Parathyroid adenoma (tissue), 2 donors: ENCODE data around the gene TDRD15.

Source experiments
- H2AFZ ChIP-seq: fragments of 300-600 bp; sonication (generic); one replicate; pipeline ENCODE4 v1.7.0; 2017; ENCODE audit warnings: antibody characterized with exemption, mild to moderate bottlenecking
- H3K27ac ChIP-seq: fragments of 300-600 bp; sonication (generic); one replicate; pipeline ENCODE4 v1.7.0; 2017
- H3K27me3 ChIP-seq: fragments of 300-600 bp; sonication (generic); one replicate; pipeline ENCODE4 v1.7.0; 2017; ENCODE audit warnings: low read length; ENCODE audit not compliant: control insufficient read depth, insufficient read depth
- H3K36me3 ChIP-seq: fragments of 300-600 bp; sonication (generic); one replicate; pipeline ENCODE4 v1.7.0; 2017; ENCODE audit warnings: low read length; ENCODE audit not compliant: control insufficient read depth, insufficient read depth
- H3K4me1 ChIP-seq: fragments of 300-600 bp; sonication (generic); one replicate; pipeline ENCODE4 v1.7.0; 2017; ENCODE audit warnings: control low read depth
- H3K4me2 ChIP-seq: fragments of 300-600 bp; sonication (generic); one replicate; pipeline ENCODE4 v1.7.0; 2017; ENCODE audit warnings: low read length
- H3K4me3 ChIP-seq: fragments of 300-600 bp; sonication (generic); one replicate; pipeline ENCODE4 v1.7.0; 2017; ENCODE audit warnings: low read depth, low read length
- H3K79me2 ChIP-seq: fragments of 300-600 bp; sonication (generic); one replicate; pipeline ENCODE4 v1.7.0; 2017; ENCODE audit warnings: control low read depth
- H3K9ac ChIP-seq: fragments of 300-600 bp; sonication (generic); one replicate; pipeline ENCODE4 v1.7.0; 2017; ENCODE audit warnings: mild to moderate bottlenecking
- H3K9me3 ChIP-seq: fragments of 300-600 bp; sonication (generic); one replicate; pipeline ENCODE4 v1.7.0; 2017; ENCODE audit warnings: low read length; ENCODE audit not compliant: control insufficient read depth
- CTCF ChIP-seq: fragments of 300-600 bp; sonication (generic); IDR thresholded peaks from one replicate; pipeline ENCODE4 v1.7.0; 2017; ENCODE audit warnings: antibody characterized with exemption, mild to moderate bottlenecking
- donor health status: primary hyperparathyroidism.

The TDRD15 gene

DNA sequence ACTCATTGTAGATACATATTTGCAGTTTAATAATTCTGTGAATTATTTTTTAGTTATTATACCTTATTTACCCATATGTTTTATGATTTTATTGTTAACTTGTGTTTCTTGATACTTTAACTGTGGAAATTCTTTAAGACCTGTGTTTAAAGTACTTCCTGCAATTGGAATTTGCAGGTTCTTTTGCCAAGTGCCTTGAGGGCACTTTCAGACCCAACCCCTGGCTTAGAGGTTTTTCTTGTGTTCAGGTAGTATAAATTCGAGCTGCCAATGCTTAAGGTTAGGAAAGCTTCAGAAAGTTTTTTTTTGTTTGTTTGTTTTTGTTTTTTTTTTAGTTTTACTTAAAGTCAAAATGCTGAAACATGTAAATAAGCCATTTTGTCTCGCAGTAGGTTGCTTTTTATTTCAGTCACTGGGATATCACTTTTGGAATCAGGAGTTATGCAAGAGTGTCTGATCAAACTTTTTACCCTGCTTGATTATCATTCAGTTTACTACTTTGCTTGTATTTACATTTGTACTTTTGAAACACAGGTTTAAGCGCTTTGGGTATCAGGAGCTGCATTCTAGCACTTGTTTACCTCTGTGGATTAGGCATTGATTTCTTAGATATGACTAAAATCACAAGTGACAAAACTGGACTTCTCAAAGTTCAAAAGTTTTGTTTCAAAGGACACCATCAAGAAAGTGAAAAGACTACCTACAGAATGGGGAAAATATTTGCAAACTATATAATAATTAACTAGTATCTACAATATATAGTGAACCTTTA is 31.8 kb downstream of the TDRD15 start:
- no peak for TF ChIP-seq CTCF
- Histone ChIP-seq H3K27ac (no peak overlapping the region), H3K79me2 (no peaks in the 10 kb centered on the region), H3K27me3 (no peaks in the 10 kb centered on the region), H3K4me2 (no peak overlapping the region), H3K9me3 (no peaks in the 10 kb centered on the region), H3K4me1 (no peaks in the 10 kb centered on the region), H3K36me3 (no peaks in the 10 kb centered on the region), H3K4me3 (no peak overlapping the region), H2AFZ (no peak overlapping the region), H3K9ac (no peak overlapping the region)

DNA sequence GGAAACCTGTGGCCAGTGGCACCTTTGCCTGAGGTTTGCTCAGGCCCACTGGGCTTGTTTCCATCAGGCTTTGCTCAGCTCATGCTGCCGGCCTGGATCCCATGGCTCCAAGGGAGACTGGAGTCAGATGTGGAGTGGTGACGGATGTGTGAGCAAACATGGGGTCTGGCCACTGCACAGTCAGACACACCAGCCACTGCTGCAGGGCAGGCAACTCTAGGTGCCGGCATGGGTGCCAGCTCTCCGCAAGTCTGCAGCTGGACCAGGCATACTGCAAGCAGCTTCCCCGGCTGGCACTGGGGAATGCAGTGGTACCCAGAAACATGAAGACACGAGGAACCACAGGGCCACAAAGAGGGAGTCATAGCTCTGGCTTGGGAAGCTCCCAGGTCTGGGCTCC is 37.4 kb downstream of the TDRD15 start:
- no peak overlapping the region for H3K27ac ChIP-seq
- H3K4me3 ChIP-seq, result no peak overlapping the region
- no peak for TF ChIP-seq CTCF
- no peaks in the 10 kb centered on the region for H3K9me3 ChIP-seq
- H3K4me1 ChIP-seq, result no peaks in the 10 kb centered on the region
- no peak overlapping the region for H3K4me2 ChIP-seq
- H3K9ac ChIP-seq, result no peak overlapping the region
- no peak overlapping the region for H2AFZ ChIP-seq
- H3K36me3 ChIP-seq, result no peaks in the 10 kb centered on the region
- no peaks in the 10 kb centered on the region for H3K27me3 ChIP-seq
- H3K79me2 ChIP-seq, result no peaks in the 10 kb centered on the region

DNA sequence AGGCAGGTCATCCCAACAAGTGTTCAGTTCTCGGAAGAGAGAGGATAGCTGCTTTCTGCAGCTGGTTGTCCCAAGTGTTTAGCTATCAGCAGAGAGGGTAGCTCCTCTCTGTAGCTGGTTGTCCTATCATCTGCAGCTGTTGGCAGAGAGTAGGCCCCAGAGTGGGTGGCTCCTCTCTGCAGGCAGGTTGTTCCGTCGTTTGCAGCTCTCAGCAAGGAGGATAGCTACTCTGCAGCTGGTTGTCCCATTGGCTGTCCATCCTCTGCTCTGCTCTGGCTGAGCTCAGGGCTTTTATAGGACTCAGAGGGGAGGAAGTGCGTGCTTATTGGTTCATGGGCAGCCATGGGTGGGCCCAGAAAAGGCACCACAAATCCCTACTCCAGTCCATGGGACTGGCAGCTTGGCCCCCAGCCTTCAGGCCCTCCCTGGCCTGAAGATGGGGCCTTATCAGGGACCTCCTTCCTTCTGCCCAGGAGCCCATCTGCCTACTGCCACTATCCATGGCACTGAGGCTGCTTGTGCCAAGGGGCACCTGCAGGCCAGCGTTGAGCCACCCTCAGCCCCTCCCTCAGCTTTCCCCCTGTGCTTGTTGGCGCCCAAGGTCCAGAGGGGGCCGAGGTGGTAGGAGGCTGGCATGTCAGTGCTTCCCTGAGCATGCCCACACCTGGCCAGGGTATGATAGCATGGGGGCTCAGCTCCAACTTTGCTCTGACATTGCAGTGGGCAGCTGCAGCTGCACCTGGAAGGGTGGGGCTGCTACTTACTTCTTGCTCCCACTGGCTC is 38.3 kb downstream of the TDRD15 start:
- no peaks in the 10 kb centered on the region for H3K4me1 ChIP-seq
- H3K4me2 ChIP-seq, result no peak overlapping the region
- H3K27me3 ChIP-seq, result no peaks in the 10 kb centered on the region
- H3K79me2 ChIP-seq, result no peaks in the 10 kb centered on the region
- H2AFZ ChIP-seq, result no peak overlapping the region
- no peaks in the 10 kb centered on the region for H3K36me3 ChIP-seq
- TF ChIP-seq CTCF, result no peak
- no peak overlapping the region for H3K9ac ChIP-seq
- H3K9me3 ChIP-seq, result no peaks in the 10 kb centered on the region
- no peak overlapping the region for H3K4me3 ChIP-seq
- no peak overlapping the region for H3K27ac ChIP-seq

DNA sequence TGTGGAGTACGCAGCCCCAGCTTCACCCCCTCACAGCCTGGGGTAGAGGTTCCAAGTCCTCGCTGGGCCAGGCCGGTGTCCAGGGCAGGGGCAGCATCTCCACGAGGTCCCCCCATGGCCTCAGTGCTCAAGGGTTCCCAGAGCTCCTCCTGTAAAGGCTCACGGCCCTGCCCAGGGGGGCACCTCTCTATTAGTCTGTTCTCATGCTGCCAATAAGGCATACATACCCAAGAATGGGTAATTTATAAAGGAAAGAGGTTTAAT is 38.8 kb downstream of the TDRD15 start:
- Histone ChIP-seq H3K4me1 (no peaks in the 10 kb centered on the region), H3K27me3 (no peaks in the 10 kb centered on the region), H3K9me3 (no peaks in the 10 kb centered on the region), H3K9ac (no peak overlapping the region), H2AFZ (no peak overlapping the region), H3K27ac (no peak overlapping the region), H3K36me3 (no peaks in the 10 kb centered on the region), H3K4me2 (no peak overlapping the region), H3K4me3 (no peak overlapping the region), H3K79me2 (no peaks in the 10 kb centered on the region)
- TF ChIP-seq CTCF, result no peak

DNA sequence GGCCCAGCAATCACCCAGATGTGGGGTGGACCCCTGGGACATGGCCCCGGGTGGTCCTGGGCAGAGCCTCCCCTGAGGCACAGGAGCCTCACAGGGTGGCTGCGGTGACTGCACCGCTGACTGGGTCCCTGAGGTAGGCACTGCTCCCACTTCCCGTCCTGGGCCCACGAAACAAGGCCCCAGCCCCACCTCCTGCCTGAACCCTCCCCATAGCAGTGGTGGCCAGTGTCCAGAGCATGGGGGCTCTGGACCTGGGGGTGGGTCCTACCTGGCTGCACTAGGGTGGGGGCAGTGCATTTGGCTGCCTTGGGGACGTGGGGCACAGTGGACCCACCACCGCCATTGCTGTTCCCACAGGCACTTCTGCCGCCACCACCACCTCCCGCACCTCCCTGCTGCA is 39.4 kb downstream of the TDRD15 start:
- Histone ChIP-seq H3K4me2 (no peak overlapping the region), H3K79me2 (no peaks in the 10 kb centered on the region)
- TF ChIP-seq CTCF, result no peak

More for the DNA sequence above, 39.4 kb downstream of the TDRD15 start:
- H3K27ac ChIP-seq, result no peak overlapping the region
- no peaks in the 10 kb centered on the region for H3K9me3 ChIP-seq
- no peak overlapping the region for H3K9ac ChIP-seq
- no peak overlapping the region for H3K4me3 ChIP-seq
- H3K4me1 ChIP-seq, result no peaks in the 10 kb centered on the region
- no peaks in the 10 kb centered on the region for H3K36me3 ChIP-seq
- no peak overlapping the region for H2AFZ ChIP-seq
- no peaks in the 10 kb centered on the region for H3K27me3 ChIP-seq
